Fibroblast of upper back skin (primary cell): ENCODE results near the gene PCCA.
A peak's percentile ranks its signal among the peaks of the same experiment; 100 is the strongest.
"Not testable (repeated sequence)": the region's sequence is repeated elsewhere in the genome, so short reads cannot be mapped to it uniquely, and the experiment has no call there.

Experiments used
- DNase-seq: peaks from one replicate; pipeline ENCODE4 v3.0.0-alpha.2; 2013

The PCCA gene

DNA sequence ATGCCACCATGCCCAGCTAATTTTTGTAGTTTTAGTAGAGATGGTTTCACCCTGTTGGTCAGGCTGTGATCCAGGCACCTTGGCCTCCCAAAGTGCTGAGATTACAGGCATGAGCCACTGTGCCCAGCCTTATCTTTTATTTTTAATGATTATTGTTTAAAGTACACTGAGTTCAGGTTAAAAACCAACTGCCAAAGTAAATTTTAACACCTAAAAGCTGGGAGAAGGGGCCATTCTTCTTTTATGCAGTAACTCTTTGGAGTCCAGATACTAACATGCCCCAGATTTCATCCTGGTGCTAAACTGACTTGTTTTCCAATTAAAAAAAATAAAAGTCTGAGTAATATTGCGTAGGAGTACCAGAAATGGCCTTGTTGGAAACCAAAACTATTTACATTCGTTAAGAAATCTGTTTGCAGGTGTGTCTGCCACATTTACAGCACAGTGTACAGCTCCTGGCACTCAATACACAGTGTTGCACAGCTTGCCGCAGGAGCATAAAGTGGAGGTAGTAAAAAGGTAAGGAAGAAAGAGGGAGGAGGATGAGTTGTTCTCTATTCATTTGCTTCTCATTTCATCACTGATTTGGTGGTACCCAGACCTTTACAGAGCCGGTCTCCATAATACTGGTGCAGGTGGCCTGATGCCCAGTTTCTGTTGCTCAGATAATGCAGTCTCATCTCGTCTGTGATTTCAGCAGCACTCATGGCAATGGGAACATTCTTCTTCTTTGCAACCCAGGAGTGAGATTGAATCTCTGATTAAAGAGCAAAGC lies 108.9 kb downstream of the PCCA start:
- DNase-seq: no peak

DNA sequence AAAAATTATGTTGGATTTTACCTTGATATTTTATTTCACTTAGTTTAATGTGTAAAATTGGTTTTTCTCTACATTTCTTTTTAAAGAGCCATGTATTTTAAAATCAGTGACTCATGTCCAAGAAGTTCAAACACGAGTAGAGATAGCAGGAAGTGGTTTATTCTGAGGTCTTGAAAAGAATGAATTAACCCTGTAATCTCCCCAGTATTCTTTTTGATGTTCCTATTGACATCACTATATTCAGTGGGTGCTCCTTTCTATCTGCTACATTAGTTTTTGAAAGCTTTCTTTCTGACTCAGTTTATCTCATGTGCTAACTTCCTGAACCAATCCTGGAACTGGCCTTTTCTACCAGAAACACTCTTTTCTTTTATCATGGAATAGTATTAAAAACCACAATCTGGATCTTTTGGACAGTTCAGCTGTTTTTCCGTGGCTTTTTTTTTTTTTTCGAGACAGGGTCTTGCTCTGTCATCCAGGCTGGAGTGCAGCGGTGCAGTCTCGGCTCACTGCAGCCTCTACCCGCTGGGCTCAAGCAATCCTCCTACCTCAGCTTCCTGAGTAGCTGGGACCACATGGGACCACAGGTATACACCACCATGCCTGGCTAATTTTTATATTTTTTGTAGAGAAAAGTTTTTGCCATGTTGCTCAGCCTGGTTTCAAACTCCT lies 114.9 kb downstream of the PCCA start:
- peak; percentile 79 for DNase-seq

DNA sequence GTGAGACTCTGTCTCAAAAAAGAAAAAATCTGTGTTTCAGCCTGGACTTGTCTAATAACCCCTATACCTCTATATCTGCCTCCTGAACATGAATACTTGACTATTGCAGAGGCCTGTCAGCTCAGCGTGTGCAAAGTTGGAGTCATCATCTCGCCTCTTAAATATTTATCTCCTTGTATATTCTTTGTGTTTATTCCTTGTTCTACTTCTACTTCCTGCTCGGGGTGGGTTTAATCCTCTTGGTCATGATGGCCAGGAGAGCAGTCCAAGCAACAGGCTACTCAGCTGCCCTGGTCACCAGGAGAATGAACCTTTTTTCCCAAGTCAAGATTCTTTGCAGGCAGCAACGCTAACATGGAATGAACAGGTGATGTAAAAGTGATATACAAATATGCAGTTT lies 119.1 kb downstream of the PCCA start:
- DNase-seq: no peak

DNA sequence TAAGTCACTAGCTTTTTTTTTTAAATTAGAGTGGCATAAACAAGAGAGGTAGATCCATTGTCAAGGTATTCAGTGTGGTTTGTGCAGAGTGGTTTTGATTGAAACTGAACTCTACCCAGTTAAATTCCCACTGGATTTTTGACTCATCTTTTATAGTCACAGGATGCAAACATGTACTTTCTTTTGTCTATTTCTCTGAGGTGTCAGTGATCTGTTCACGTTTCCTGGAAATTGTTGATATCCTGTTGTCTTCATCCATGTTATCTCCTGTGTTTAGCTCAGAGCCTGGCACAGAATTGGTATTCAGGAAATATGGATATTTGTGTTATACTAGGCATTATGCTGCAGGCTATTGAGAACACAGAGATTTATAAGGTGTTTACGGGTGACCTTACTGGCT lies 119.7 kb downstream of the PCCA start:
- DNase-seq: no peak

DNA sequence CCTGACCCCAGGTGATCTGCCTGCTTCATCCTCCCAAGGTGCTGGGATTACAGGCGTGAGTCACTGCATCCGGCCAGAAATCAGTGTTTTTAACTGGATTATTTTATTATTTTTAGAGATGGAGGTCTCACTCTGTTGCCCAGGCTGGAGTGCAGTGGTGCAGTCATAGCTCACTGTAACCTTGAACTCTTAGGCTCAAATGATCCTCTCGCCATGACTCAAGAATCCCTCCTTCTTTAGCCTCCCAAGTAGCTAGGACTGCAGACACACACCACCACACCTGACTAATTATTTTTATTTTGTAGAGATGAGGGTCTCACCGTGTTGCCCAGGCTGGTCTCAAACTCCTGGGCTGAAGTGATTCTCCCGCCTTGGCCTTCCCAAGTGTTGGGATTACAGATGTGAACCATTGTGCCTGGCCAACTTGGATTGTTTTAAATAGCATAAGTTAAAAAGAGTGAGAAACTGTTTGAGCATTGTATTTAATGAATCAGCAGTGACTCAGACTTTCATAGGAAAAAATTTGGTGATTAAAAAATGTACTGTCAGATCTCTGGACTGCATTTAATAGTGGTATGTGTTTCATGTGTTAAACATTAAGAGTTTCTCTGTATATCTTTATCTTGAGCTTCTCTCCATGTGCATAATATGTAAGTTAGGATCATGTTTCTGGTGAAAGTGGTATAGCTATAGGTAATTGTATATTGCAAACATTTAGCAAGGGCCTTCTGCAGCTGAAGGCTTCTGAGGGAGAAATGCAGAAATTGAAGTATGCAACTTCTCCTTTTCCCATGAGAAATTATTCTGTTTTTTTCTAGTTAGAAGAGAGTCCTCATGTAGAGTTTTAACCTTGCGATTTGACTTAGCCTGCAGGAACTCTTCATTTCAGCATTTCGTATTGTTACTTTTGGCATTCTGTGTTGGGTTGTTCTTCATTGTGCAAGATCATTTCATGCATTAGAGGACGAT lies 121.2 kb downstream of the PCCA start:
- peak; percentile 82 for DNase-seq

DNA sequence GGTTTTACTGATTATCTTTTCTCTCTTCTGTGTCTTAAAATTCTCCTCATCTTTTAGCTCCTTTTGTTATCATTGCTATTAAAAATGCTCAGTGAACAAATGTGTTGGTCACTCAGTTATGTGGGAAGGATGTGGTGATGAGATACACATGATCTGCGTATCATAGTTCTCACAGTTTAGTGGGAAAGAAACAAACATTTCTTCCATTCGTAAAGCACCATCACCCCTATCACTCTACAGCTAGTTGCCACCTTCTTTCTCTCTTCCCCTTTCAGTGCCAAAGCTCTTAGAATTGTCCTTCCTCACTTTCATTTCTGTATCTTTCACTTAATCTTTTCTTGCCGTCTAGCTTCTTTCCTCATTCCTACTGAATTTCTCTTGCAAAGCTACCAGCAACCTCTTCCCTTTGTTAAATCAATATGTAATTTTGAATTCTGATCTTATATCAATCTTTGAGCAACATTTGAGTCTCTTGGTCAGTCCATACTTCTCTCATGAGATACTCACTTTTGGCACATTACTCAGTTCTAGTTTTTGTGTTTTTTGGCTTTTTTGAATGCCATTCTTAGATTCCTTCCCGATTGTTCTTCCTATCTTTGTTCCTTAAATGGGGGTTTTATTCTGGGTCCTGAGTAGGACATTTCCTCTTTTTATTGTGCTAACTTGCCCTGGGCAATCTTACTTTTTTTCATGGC lies 122.3 kb downstream of the PCCA start:
- peak; percentile 34 for DNase-seq

DNA sequence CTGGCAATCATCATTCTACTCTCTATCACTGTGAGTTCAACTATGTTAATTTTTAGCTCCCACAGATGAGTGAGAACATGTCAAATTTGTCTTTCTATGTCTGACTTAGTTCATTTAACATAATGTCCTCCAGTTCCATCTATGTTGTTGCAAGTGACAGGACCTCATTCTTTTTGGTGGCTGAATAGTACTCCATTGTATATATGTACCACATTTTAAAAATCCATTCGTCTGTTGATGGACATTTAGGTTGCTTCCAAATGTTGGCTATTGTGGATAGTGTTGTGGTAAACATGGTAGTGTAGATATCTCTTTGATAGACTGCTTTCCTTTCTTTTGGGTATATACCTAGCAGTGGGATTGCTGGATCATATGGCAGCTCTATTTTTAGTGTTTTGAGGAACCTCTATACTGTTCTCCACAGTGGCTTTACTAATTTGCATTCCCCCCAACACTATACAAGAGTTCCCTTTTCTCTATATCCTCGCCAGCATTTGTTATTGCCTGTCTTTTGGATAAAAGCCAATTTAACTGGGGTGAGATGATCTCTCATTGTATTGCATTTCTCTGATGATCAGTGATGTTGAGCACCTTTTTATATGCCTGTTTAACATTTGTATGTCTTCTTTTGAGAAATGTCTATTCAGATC lies 124.1 kb downstream of the PCCA start:
- no peak for DNase-seq

DNA sequence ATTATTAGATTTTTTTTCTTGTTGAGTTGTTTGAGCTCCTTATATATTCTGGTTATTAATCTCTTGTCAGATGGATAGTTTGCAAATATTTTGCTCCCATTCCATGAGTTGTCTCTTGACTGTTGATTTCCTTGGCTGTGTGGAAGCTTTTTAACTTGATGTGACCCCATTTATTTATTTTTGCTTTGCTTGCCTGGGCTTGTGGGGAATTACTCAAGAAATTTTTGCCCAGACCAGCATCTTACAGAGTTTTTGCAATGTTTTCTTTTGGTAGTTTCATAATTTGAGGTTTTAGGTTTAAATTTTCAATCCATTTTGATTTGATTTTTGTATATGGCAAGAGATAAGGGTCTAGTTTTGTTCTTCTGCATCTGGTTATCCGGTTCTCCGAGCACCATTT lies 124.7 kb downstream of the PCCA start:
- no peak for DNase-seq

DNA sequence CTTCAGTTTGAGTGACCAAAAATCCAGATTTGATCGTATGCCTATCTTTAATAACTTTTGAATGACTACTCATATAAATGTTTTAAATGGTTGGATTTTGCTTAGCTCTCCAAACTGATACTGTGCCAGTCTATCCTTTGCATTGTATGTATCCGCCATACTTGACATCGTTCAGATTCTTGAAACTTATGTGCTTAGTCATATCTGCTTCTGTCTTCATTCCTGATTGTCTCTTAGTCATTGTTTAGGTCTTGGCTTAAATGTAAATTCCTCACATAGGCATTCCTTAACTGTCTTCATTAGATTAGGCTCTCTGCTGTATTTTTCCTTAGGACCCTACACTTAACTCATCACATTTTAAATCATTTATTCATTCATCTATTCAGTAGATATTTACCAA lies 126.0 kb downstream of the PCCA start:
- peak; percentile 95 for DNase-seq

DNA sequence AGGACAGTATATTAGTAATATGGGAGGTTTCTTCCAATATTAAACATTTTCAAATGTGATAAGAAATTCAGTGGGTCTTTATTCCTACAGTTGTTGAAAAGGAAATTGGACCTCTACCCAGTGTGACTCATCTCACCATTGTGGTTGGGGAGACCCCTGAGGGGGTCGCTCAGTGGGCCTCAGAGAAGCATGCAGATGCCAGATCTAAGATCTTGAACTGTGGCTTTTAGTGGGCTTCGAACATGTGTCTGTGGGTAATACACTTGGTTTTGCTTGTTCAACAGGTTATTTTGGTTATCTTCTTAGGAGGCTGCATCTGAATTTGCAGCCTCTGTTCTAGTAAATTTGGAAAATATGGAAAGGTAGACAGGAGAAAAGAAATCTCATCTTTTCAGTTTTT lies 132.3 kb downstream of the PCCA start:
- DNase-seq: no peak

DNA sequence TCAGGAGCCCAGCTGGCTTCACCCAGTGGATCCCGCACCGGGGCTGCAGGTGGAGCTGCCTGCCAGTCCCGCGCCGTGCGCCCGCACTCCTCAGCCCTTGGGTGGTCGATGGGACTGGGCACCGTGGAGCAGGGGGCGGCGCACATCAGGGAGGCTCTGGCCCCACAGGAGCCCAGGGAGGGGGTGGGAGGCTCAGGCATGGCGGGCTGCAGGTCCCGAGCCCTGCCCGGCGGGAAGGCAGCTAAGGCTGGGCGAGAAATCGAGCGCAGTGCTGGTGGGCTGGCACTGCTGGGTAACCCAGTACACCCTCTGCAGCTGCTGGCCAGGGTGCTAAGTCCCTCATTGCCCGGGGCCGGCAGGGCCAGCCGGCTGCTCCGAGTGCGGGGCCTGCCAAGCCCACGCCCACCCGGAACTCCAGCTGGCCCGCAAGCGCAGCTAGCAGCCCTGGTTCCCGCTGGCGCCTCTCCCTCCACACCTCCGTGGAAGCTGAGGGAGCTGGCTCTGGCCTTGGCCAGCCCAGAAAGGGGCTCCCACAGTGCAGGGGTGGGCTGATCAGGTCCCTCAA lies 135.2 kb downstream of the PCCA start:
- DNase-seq: not testable (repeated sequence)

DNA sequence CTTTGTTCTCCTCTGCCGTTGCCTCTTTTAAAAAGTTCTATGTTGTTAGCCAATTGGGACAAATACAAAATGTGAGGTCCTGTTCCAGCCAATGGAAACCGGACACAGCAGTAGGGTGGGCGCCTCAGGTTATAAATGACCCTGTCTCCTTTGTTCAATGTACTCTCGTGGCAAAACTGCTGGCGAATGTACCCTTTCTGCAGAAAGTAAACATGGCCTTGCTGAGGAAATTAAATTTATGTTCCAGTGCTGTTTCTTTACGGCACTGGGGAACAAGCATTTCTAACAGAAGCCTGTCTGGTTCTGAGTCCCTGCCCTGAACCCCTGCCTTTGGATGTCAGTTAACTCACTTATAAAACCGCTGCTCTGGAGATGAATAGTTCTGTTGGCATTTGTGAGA lies 140.7 kb downstream of the PCCA start:
- DNase-seq: no peak

DNA sequence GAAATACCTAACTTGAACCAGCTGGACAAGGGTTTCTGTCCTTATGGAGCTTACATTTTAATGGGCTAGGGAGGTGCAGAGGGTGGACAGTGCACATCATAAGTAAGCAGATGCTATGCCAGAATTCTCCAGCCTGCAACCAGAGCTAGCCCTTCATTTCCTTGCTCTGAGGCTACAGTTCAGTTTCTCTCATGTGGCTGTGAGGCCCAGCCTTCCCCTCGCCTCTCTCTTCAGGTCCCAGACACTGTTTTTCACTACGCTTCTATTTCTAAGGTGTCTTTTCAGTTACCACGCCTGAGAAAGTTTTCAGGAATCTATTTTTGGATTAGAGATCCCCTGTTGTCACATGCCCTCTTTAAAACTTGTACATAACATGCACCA lies 141.9 kb downstream of the PCCA start:
- DNase-seq: no peak

DNA sequence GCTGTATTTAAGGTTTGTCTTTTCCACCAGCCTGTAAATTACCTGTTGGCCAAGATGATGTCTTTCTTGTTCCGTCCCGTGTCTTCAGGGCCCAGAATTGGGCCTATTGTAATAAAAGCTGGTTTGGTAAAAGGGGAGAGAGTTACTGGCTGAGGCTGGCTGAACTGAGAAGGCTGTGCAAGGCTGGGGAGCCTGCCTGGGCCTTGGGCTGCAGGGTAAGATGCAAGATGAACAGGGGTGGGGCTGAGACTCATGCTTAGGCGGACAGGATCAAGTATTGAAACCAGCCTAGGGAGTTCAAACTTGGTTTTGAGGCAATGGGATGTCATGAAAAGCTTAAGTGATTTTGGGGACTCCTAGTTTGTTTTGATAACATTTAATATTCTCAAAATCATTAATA lies 142.3 kb downstream of the PCCA start:
- no peak for DNase-seq

DNA sequence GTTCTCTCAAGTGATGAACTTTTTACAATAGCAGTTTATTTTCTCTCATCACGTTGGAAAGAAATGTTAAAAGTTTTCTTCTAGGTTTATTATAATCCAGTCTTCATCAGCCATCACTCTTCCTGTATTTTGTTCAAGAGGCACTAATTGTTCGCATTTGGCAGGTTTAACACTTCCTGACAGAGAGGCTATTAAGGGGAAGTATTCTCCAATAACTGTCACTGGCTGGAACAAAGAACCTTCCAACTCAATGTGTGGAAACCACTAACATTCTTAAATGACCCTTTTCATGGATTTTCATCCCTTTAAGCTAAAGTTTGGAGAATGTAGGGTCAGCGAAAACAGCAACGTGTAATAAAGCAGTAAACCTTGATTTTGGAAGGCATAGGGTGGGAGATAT lies 145.1 kb downstream of the PCCA start:
- DNase-seq: no peak

DNA sequence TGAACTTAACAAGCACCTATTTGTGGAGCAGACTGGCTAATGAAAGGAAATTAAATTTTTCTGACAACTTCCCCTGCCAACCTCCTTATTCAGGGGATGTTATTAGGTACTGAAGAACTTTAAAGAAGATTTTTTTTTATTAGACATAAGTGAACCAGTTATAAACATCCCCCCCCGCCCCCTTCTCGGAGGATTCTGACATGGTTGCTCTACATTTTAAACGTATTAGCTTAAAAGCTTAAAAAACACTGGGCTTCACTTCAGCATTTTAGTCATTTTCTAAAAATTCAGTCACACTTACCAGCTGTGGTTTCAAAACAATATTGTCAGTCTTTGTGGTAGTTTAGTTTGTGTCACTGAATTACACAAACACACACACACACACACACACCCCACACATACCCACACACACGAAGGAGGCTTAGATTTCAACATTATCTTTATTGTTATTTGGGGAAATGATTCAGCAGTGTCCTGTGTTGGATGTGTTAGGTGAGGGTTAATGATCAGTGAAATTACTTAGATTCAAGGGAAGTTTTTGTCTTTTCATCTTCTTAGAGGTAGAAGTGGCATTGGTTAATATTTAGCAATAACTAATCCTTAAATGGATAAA lies 145.7 kb downstream of the PCCA start:
- no peak for DNase-seq

DNA sequence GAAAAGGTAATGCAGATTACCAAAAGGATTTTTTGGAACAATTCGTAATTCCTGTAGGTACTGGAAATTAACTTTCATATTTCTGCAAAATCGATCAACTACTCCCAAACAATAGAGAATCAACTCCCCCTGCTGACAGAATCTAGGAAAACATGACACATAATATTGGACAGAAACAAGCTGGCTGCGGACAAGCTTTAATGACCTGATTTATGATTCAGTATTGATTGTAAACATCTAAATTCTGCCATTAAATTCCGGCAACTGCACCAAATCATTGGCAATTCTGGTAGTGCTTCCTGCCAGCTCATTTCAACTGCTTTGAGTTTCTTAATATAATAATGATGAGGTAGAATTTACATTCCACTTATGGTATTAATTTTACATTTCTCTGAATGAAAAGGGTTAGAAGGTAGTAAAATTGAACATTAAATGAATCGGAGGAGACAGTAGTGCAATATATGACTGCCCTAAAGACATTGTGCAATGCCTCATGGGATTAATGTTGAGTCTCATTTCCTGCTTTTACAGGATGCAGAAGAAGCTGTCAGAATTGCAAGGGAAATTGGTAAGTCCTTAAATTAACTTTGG lies 146.5 kb downstream of the PCCA start:
- DNase-seq: peak; percentile 65

DNA sequence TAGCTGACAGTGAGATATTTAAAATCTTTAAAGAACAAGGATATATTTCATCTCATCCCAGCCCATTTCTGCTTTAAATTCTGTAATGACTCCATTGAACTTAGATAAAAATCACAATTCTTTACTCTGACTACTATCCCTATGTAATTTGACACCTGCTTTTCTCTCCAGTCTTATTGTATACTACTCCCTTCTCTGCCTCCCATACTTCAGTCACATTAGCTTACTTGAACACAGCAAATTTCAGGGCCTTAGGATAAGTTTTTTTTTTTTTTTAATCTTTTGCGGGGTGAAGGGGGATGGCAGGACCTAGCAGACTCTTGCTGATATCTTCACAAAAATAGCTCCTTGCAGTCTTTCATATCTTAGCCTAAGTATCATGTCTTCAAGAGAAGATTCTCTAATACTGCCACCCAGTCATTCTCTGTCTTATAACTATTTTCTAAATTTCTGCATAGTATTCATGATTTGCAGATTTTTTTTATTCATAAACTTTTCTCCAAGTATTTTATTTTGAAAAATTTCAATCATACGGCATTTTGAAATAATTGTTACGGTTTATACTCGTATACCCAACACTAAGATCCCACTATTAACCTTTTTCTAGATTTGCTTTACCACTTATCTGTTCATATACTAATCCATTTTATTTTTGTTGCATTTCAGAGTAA lies 151.4 kb downstream of the PCCA start:
- DNase-seq: no peak

DNA sequence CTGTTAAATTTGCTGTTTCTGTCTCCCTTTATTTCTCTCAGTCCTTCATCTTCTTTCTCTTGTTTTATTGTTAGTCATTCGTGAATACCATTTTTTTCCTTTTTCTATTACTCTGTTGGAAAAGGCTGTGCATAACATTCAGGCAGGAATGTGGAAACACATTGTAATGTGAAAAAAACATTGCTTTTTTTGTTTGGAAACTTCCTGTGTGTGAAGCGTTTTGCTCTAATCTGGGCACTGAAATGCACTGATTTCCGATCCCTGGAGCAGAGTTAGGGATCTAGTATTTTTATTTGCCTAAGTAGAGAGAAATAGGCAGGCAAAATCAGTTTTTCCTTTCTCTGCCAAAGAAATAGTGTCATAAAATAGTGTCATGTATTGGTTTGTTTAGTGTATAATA lies 155.5 kb downstream of the PCCA start:
- DNase-seq: no peak

DNA sequence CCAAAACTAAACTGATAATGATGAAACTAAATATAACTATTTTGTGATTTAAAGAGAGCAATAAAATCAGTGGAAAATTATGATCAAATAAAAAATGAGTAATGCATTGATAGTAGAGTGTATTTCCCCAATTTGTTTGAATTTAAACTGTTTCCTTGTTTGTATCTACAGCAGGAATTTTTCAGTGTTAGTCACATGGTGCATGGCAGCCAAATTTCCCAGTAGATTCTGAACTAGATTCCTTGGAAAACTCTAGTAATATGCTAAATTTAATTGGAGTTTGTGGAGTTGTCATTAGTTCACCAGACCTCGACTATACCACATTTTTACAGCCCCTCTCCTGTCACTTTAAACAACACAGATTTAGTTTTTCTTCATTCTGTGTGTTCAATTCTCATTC lies 156.2 kb downstream of the PCCA start:
- DNase-seq: no peak

DNA sequence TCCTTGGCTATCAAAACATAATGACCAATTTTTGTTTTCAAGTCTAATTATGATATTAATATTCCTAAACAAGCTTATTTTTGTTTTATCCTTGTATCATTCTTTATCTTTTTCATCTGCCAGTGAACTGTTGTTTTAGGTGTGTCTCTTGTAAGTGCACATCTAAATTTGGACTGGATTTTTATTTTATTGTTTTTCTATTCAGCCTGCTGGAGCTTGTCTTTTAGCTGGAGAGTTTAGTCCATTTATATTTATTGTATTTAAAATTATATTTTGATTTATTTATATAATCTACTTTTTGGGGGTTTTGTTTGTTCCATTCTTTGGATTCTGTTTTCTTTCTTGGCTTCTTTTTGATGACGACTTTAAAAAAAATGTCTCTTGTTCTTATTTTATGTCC lies 159.0 kb downstream of the PCCA start:
- DNase-seq: no peak
